ENCODE measurements around the gene IZUMO1. TPM values are rescaled to one million over a fixed set of nuclear protein-coding genes. Genes with fewer than 3 reads are reported as not detected.
"Not testable (repeated sequence)": the region's sequence is repeated elsewhere in the genome, so short reads cannot be mapped to it uniquely, and the experiment has no call there.

IZUMO1 gene
- total and polyA plus RNA-seq, 9 of the 15 experiments (the other 6 are each of a cell fraction or from before 2014, with no cell fraction given), result 0.14 to 2.1 (median 0.73) TPM

GRCh38 chr19:48787331-48787730 lies 40.6 kb upstream of the IZUMO1 start:
- DNase-seq (ENCODE audit: extremely low read depth in 1 of 4, low spot score in 3 of 4); H3K9me1 ChIP-seq (ENCODE audit: control insufficient read depth, insufficient read depth, low read length); H3K79me2 ChIP-seq (ENCODE audit: control insufficient read depth, insufficient read depth, low read length); ATAC-seq; H3K9me3 ChIP-seq (replicated peaks; ENCODE audit: control insufficient read depth, insufficient read depth, low read depth, low read length); H3K4me2 ChIP-seq (ENCODE audit: insufficient read depth, low read length); H3K27me3 ChIP-seq (ENCODE audit: control insufficient read depth in 2 of 2, insufficient read depth in 2 of 2, low read length in 2 of 2); in situ Hi-C loops (cut with MboI); H3K9ac ChIP-seq (ENCODE audit: insufficient read depth in 1 of 2, low read depth in 2 of 2, low read length in 2 of 2); H3K4me3 ChIP-seq; H2AFZ ChIP-seq (ENCODE audit: low read depth, low read length); H3K27ac ChIP-seq (ENCODE audit: extremely low read depth, low read depth, low read length); FAIRE-seq; BruUV-seq (replicated peaks); H4K20me1 ChIP-seq (replicated peaks; ENCODE audit: control insufficient read depth, insufficient read depth, low read length); H3K36me3 ChIP-seq (ENCODE audit: control insufficient read depth, insufficient read depth, low read length): not testable (repeated sequence)
- intact Hi-C loops (cut with micrococcal nuclease), result loop anchor here (5.0 to 10.0 kb wide), 2 partner anchors 285 to 437 kb away; partner anchors contain the start of gene KCNA7
- CTCF ChIA-PET (ENCODE audit: low intra/inter-chr PET ratio), result interaction anchor here (0.6 to 2.5 kb wide), 7 partner anchors 24 to 437 kb away, joined by 3 to 34 read pairs (median 3); partner anchors contain the start of gene HSD17B14
- 0 out of 2 replicates have a peak, but pooled peaks have one; percentile 6 for TF ChIP-seq USF2 (CRISPR knock-in tag; IDR thresholded peaks at IDR 0.05)
- WGBS (ENCODE audit: insufficient coverage, low coverage, missing lambda C conversion rate), result 78% methylated on average over 9 of the region's 9 CpGs
- POLR2A ChIA-PET, result interaction anchor here (1.1 kb wide), 1 partner anchor 89 kb away, joined by 5 read pairs; no protein-coding TSS in a partner anchor
- peaks cover 8 to 11% of the 10 kb centered on the region in 2 experiments; a peak in 4 of 5 replicates for H3K4me1 ChIP-seq (replicated peaks in 1 of 2; ENCODE audit: control insufficient read depth in 2 of 2, insufficient read depth in 2 of 2, low read length in 2 of 2)

GRCh38 chr19:48786422-48786821 lies 39.7 kb upstream of the IZUMO1 start:
- POLR2A ChIA-PET, result interaction anchor here (1.8 kb wide), 1 partner anchor 9 kb away, joined by 5 read pairs; no protein-coding TSS in a partner anchor
- H3K27me3 ChIP-seq (ENCODE audit: control insufficient read depth in 2 of 2, insufficient read depth in 2 of 2, low read length in 2 of 2); H3K9ac ChIP-seq (ENCODE audit: insufficient read depth in 1 of 2, low read depth in 2 of 2, low read length in 2 of 2); H3K79me2 ChIP-seq (ENCODE audit: control insufficient read depth, insufficient read depth, low read length); H2AFZ ChIP-seq (ENCODE audit: low read depth, low read length); DNase-seq (ENCODE audit: extremely low read depth in 1 of 4, low spot score in 3 of 4); H3K4me3 ChIP-seq; H3K9me1 ChIP-seq (ENCODE audit: control insufficient read depth, insufficient read depth, low read length); H3K27ac ChIP-seq (ENCODE audit: extremely low read depth, low read depth, low read length); ATAC-seq; BruUV-seq (replicated peaks); FAIRE-seq; H3K9me3 ChIP-seq (replicated peaks; ENCODE audit: control insufficient read depth, insufficient read depth, low read depth, low read length); H3K36me3 ChIP-seq (ENCODE audit: control insufficient read depth, insufficient read depth, low read length); H4K20me1 ChIP-seq (replicated peaks; ENCODE audit: control insufficient read depth, insufficient read depth, low read length); H3K4me2 ChIP-seq (ENCODE audit: insufficient read depth, low read length); in situ Hi-C loops (cut with MboI): not testable (repeated sequence)
- WGBS (ENCODE audit: insufficient coverage, low coverage, missing lambda C conversion rate), result 80% methylated on average over 4 of the region's 7 CpGs
- CTCF ChIA-PET (ENCODE audit: low intra/inter-chr PET ratio), result interaction anchor here (2.5 kb wide), 1 partner anchor 49 kb away, joined by 15 read pairs; the partner anchor contains the start of gene HSD17B14
- intact Hi-C loops (cut with micrococcal nuclease), result loop anchor here (5.0 to 10.0 kb wide), 2 partner anchors 286 to 438 kb away; partner anchors contain the start of gene KCNA7
- H3K4me1 ChIP-seq (replicated peaks in 1 of 2; ENCODE audit: control insufficient read depth in 2 of 2, insufficient read depth in 2 of 2, low read length in 2 of 2), result peaks cover 14 to 21% of the 10 kb centered on the region in 2 experiments; a peak in 4 of 5 replicates
